ENCODE data around the gene TMOD4. TPM values are rescaled to one million over a fixed set of nuclear protein-coding genes. Genes with fewer than 3 reads are reported as not detected.

Gene TMOD4
- total and polyA plus RNA-seq, 9 of the 15 experiments (the other 6 are each of a cell fraction or from before 2014, with no cell fraction given): 0.18 to 1.8 (median 1.1) TPM; not detected in 1

DNA sequence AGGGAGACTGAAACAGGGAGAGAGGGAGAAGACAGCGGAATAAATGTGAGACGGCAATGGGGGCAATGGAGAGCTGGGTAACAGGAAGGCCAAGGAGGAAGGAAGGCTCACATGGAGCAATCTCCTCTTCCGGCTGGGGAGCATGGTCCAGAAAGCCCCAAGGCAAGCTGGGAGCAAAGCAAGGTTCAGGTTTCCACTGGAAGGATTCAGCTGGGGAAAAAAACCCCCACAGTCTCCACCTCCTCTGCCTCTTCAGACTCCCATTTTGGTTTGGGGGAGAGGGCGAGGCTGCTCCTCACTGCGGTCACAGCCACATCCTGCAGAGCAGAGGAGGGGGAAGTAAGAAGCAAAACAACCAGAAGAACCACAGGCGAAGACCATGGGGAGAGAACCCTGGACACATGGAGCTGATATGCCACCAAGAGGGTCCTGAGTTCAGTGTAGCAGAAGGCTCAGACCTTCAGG lies 18.7 kb downstream of the TMOD4 start:
- FAIRE-seq (no peak), DNase-seq (ENCODE audit: extremely low read depth in 1 of 4, low spot score in 3 of 4) (no peak), ATAC-seq (peak; percentile 16; the same call in 2 of the 3 replicates)
- CTCF ChIA-PET (ENCODE audit: low intra/inter-chr PET ratio): interaction anchor here (0.7 to 4.6 kb wide), 3 partner anchors 57 to 231 kb away, joined by 3 to 51 read pairs (median 23); partner anchors contain the start of gene SETDB1
- H3K9ac ChIP-seq (ENCODE audit: insufficient read depth in 1 of 2, low read depth in 2 of 2, low read length in 2 of 2): peak overlapping the region; percentile 13 to 24; a peak in 3 of 4 replicates
- WGBS (ENCODE audit: insufficient coverage, low coverage, missing lambda C conversion rate): 41% methylated on average over 5 of the region's 6 CpGs
- H4K20me1 ChIP-seq (replicated peaks; ENCODE audit: control insufficient read depth, insufficient read depth, low read length): no peaks in the 10 kb centered on the region; the same call in 1 of the 2 replicates
- TF ChIP-seq, protein P1, sequence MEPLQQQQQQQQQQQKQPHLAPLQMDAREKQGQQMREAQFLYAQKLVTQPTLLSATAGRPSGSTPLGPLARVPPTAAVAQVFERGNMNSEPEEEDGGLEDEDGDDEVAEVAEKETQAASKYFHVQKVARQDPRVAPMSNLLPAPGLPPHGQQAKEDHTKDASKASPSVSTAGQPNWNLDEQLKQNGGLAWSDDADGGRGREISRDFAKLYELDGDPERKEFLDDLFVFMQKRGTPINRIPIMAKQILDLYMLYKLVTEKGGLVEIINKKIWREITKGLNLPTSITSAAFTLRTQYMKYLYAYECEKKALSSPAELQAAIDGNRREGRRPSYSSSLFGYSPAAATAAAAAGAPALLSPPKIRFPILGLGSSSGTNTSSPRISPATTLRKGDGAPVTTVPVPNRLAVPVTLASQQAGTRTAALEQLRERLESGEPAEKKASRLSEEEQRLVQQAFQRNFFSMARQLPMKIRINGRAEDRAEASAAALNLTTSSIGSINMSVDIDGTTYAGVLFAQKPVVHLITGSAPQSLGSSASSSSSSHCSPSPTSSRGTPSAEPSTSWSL (CRISPR knock-in tag; IDR thresholded peaks at IDR 0.05; ENCODE audit: borderline replicate concordance): no peak
- TF ChIP-seq, protein P2, sequence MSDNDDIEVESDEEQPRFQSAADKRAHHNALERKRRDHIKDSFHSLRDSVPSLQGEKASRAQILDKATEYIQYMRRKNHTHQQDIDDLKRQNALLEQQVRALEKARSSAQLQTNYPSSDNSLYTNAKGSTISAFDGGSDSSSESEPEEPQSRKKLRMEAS (CRISPR knock-in tag; IDR thresholded peaks at IDR 0.05): peak; percentile 25; the same call in 1 of the 2 replicates
- TF ChIP-seq MAZ (CRISPR knock-in tag; conservative IDR thresholded peaks at IDR 0.05 in 1 of 2, IDR thresholded peaks at IDR 0.05 in 1 of 2) (0 out of 4 replicates have a peak, but pooled peaks of 1 of the 2 experiments have one; percentile 44), BMI1 (IDR thresholded peaks at IDR 0.05; ENCODE audit: low read length) (no peak), CREBBP (IDR thresholded peaks at IDR 0.05; ENCODE audit: low read depth, low read length) (no peak), GABPA (tag; conservative IDR thresholded peaks at IDR 0.05; ENCODE audit: low read depth) (peak; percentile 37; the same call in 1 of the 2 replicates), DMBX1 (CRISPR knock-in tag; IDR thresholded peaks at IDR 0.05; ENCODE audit: borderline replicate concordance) (0 out of 2 replicates have a peak, but pooled peaks have one; percentile 15), ZNF444 (CRISPR knock-in tag; IDR thresholded peaks at IDR 0.05) (peak; percentile 76; the same call in 1 of the 2 replicates), RAD21 (CRISPR knock-in tag; conservative IDR thresholded peaks at IDR 0.05 in 1 of 2, IDR thresholded peaks at IDR 0.05 in 1 of 2) (0 out of 4 replicates have a peak, but pooled peaks of 1 of the 2 experiments have one; percentile 13), SMAD2 (IDR thresholded peaks at IDR 0.05; ENCODE audit: low read depth, low read length) (no peak), ETV1 (tag; conservative IDR thresholded peaks at IDR 0.05; ENCODE audit: low read depth) (peak; percentile 59)
- H3K4me1 ChIP-seq (replicated peaks in 1 of 2; ENCODE audit: control insufficient read depth in 2 of 2, insufficient read depth in 2 of 2, low read length in 2 of 2): peaks cover 8 to 14% of the 10 kb centered on the region in 2 experiments; a peak in 4 of 5 replicates
- no TSS peak for BruUV-seq (replicated peaks)
- in situ Hi-C loops (cut with MboI) (loop anchor here (5.0 kb wide), 2 partner anchors 65 to 140 kb away; no protein-coding TSS in a partner anchor), intact Hi-C loops (cut with micrococcal nuclease) (no loop called here)
- peak overlapping the region; percentile 10; the same call in 1 of the 3 replicates for H3K27ac ChIP-seq (ENCODE audit: extremely low read depth, low read depth, low read length)
- H3K9me1 ChIP-seq (ENCODE audit: control insufficient read depth, insufficient read depth, low read length): no peaks in the 10 kb centered on the region
- no peak overlapping the region for H2AFZ ChIP-seq (ENCODE audit: low read depth, low read length)
- no peaks in the 10 kb centered on the region for H3K27me3 ChIP-seq (ENCODE audit: control insufficient read depth in 2 of 2, insufficient read depth in 2 of 2, low read length in 2 of 2)
- H3K79me2 ChIP-seq (ENCODE audit: control insufficient read depth, insufficient read depth, low read length): no peaks in the 10 kb centered on the region
- peaks cover 27% of the 10 kb centered on the region; the same call in 2 of the 3 replicates for H3K36me3 ChIP-seq (ENCODE audit: control insufficient read depth, insufficient read depth, low read length)
- H3K9me3 ChIP-seq (replicated peaks; ENCODE audit: control insufficient read depth, insufficient read depth, low read depth, low read length): no peaks in the 10 kb centered on the region; the same call in 1 of the 2 replicates
- peak overlapping the region; percentile 38; the same call in 1 of the 2 replicates for H3K4me2 ChIP-seq (ENCODE audit: insufficient read depth, low read length)
- POLR2A ChIA-PET: interaction anchor here (0.5 to 1.6 kb wide), 5 partner anchors 7 to 106 kb away, joined by 3 to 7 read pairs (median 3); no protein-coding TSS in a partner anchor
- H3K4me3 ChIP-seq: no peak overlapping the region
